Stimulated activated CD4-positive, alpha-beta T cell treated with anti-CD3 and anti-CD28 coated beads, Interleukin-1b, Interleukin-23, amount 100 ng/mL, for 4 hours (primary cell): ENCODE measurements around the gene SEPTIN10.

Experiments
- DNase-seq, 2 donors: peaks; one replicate each; pipeline ENCODE4 v3.0.0-alpha.2; 2020; ENCODE audit warnings: low read depth in 2 of 2

The SEPTIN10 gene

GRCh38 chr2:109497911-109498870, 115.6 kb downstream of the SEPTIN10 start:
- no peak for DNase-seq

- no peak for DNase-seq
Measured at GRCh38 chr2:109497463-109497862, 116.3 kb downstream of the SEPTIN10 start.

DNA sequence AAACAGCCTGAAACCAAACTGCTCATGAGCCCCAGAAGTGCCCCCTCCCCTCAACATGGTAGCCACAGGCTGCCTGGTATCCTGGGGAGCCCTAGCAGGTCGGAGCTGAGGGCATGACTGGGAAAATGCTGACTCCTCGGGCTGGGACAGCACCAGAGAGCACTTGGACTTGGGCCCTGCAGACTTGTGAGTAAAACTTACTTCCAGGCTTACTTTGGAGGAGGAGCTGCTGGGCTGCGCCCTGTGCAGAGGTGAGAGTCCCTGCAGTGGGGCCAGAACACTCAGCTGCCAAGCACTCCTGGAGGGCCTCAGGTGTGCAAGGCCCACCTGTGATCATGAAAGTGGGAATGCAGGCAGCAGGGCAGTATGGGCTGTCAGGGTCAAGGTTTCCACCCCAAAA, 119.4 kb downstream of the SEPTIN10 start:
- DNase-seq: no peak

- no peak for DNase-seq
Measured at GRCh38 chr2:109493176-109493935, 120.4 kb downstream of the SEPTIN10 start.
